Fibroblast of mammary gland (primary cell): Measurements from ENCODE around the gene LSM7.

ENCODE experiments used
- DNase-seq: peaks from one replicate; pipeline ENCODE4 v3.0.0-alpha.2; 2010; ENCODE audit warnings: low read depth
- H3K4me3 ChIP-seq: 2 replicates; pipeline ENCODE4 v1.5.1; 2011; ENCODE audit warnings: low read depth, mild to moderate bottlenecking, low read length, moderate library complexity; ENCODE audit not compliant: control insufficient read depth
- TF ChIP-seq, protein P1 (sequence below): conservative IDR thresholded peaks from 2 replicates; pipeline ENCODE4 v1.5.1; 2011; ENCODE audit warnings: low read depth, low read length, inconsistent platforms; ENCODE audit not compliant: control insufficient read depth, insufficient read depth

LSM7 gene

DNA sequence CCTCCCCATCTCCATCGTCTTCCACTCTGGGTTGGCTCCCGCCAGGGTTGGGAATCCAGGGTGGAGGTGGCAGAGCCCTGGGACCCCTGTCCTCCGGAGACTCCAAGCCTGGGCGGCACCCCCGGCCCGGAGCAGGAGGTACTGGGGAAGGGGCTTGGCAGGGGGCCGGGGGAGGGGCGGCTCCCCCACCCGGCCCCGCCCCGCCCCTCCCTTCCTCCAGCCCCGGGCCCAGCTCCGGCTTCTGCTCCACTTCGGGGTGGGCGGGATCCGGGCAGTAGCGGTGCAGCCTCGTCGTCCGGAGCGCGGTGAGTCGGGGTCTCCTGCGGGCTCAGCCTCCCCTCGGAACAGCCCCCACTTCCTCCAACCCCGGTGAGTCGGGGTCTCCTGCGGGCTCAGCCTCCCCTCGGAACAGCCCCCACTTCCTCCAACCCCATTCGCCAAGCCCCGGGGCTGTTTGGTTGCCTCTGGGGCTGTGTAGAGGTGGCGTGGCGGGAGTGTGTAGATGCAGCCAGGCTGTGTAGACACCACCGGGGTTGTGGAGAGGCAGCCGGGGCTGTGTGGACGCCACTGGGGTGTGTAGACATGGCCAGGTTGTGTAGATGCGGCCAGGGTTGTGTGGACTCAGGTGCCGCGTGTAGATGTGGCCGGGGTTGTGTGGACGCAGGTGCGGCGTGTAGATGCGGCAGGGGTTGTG is 31.8 kb upstream of the LSM7 start, which contains the start of gene TMPRSS9:
Gene TMPRSS9, plus strand, starts transcription at position 274 of the 694 bp plus-strand sequence. CDS start 29,521 bp downstream, outside the sequence.
- no peak within 1 kb of the TSS for H3K4me3 ChIP-seq
- no peak for DNase-seq
- TF ChIP-seq, protein P1, sequence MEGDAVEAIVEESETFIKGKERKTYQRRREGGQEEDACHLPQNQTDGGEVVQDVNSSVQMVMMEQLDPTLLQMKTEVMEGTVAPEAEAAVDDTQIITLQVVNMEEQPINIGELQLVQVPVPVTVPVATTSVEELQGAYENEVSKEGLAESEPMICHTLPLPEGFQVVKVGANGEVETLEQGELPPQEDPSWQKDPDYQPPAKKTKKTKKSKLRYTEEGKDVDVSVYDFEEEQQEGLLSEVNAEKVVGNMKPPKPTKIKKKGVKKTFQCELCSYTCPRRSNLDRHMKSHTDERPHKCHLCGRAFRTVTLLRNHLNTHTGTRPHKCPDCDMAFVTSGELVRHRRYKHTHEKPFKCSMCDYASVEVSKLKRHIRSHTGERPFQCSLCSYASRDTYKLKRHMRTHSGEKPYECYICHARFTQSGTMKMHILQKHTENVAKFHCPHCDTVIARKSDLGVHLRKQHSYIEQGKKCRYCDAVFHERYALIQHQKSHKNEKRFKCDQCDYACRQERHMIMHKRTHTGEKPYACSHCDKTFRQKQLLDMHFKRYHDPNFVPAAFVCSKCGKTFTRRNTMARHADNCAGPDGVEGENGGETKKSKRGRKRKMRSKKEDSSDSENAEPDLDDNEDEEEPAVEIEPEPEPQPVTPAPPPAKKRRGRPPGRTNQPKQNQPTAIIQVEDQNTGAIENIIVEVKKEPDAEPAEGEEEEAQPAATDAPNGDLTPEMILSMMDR = no peak

DNA sequence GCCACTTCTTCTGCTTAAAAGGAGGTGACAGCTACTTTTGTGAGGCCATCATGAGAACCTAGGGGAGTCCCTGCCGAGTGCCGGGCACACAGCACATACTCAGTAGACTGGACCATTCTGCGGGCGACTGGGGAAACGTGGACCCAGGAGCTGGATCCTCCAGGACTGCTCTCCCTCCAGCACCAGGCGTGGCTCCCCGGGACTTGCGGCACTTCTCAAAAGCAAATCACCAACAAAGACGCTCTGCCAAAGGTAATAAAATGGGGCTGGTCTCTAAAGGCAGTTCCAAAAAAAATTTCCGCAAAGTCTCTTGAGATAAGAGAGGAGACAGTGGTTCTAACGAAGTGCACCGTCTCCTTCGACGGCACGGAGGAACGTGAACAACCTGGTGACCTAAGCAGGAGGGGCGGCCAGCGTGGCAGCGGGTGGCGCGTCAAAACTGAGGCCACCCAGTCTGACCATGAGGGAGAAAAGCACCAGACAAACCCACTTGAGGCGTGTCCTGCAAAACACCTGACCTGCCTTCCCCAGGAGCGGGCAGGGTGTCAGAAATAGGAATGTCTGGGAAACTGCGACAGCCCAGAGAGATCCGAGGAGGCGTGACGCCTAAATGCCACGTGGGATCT is 30.3 kb upstream of the LSM7 start:
- TF ChIP-seq, protein P1 = no peak
- H3K4me3 ChIP-seq = no peak overlapping the region
- no peak for DNase-seq

- no peak overlapping the region for H3K4me3 ChIP-seq
- no peak for DNase-seq
- TF ChIP-seq, protein P1 = no peak
These were observed 29.2 kb upstream of the LSM7 start for GRCh38 chr19:2357279-2358206.

GRCh38 chr19:2356036-2356646 is 27.8 kb upstream of the LSM7 start:
- no peak for DNase-seq
- H3K4me3 ChIP-seq = no peak overlapping the region
- TF ChIP-seq, protein P1 = no peak

GRCh38 chr19:2355168-2356035 is 27.0 kb upstream of the LSM7 start:
- TF ChIP-seq, protein P1 = no peak
- DNase-seq = peak; percentile 15
- no peak overlapping the region for H3K4me3 ChIP-seq
